DOHH2 (cell line): ENCODE data around the gene MDP1.

Experiments used
- H3F3A ChIP-seq: fragments of 200-600 bp; sonication (generic), shearing (Covaris generic); 2 replicates; pipeline ENCODE4 v1.6.0; 2016; ENCODE audit warnings: antibody characterized with exemption, mild to moderate bottlenecking; ENCODE audit not compliant: control insufficient read depth, insufficient read depth
- H3K27ac ChIP-seq: fragments of 200-600 bp; sonication (generic); 2 replicates; pipeline ENCODE4 v1.5.1; 2014; ENCODE audit warnings: low read depth, mild to moderate bottlenecking, low read length, moderate library complexity
- H3K27me3 ChIP-seq: fragments of 200-600 bp; sonication (generic); 2 replicates; pipeline ENCODE4 v1.6.1; 2014; ENCODE audit warnings: mild to moderate bottlenecking, low read length, mixed read lengths; ENCODE audit not compliant: control insufficient read depth
- H3K36me3 ChIP-seq: fragments of 200-600 bp; sonication (generic); 2 replicates; pipeline ENCODE4 v1.6.1; 2014; ENCODE audit warnings: mild to moderate bottlenecking, low read length, moderate library complexity, mixed read lengths; ENCODE audit not compliant: control insufficient read depth
- H3K4me1 ChIP-seq: fragments of 200-600 bp; sonication (generic); 2 replicates; pipeline ENCODE4 v1.6.1; 2014; ENCODE audit warnings: mild to moderate bottlenecking, low read length, mixed read lengths; ENCODE audit not compliant: control insufficient read depth
- H3K4me2 ChIP-seq: fragments of 200-600 bp; sonication (generic); 2 replicates; pipeline ENCODE4 v1.6.0; 2014; ENCODE audit warnings: mild to moderate bottlenecking, low read length, moderate library complexity
- H3K4me3 ChIP-seq: fragments of 200-600 bp; sonication (generic); 2 replicates; pipeline ENCODE4 v1.5.1; 2014; ENCODE audit warnings: mild to moderate bottlenecking, low read length, mixed read lengths
- H3K79me2 ChIP-seq: fragments of 200-600 bp; sonication (generic); 2 replicates; pipeline ENCODE4 v1.6.1; 2014; ENCODE audit warnings: mild to moderate bottlenecking, low read length, mixed read lengths; ENCODE audit not compliant: control insufficient read depth
- H3K9me2 ChIP-seq: fragments of 200-600 bp; sonication (generic); replicated peaks from 2 replicates; pipeline ENCODE4 v1.6.1; 2014; ENCODE audit warnings: mild to moderate bottlenecking, low read length, mixed read lengths; ENCODE audit not compliant: control insufficient read depth
- H3K9me3 ChIP-seq: fragments of 200-600 bp; sonication (generic); 2 replicates; pipeline ENCODE4 v1.6.1; 2014; ENCODE audit warnings: antibody characterized with exemption, low read length, mixed read lengths; ENCODE audit not compliant: control insufficient read depth, insufficient read depth
- H4K20me1 ChIP-seq: fragments of 200-600 bp; sonication (generic); 2 replicates; pipeline ENCODE4 v1.6.0; 2014; ENCODE audit warnings: low read depth, mild to moderate bottlenecking, antibody characterized with exemption, low read length, moderate library complexity; ENCODE audit not compliant: control insufficient read depth, insufficient read depth
- CTCF ChIP-seq: fragments of 200-600 bp; sonication (generic); IDR thresholded peaks from one replicate; pipeline ENCODE4 v1.5.1; 2014; ENCODE audit warnings: antibody characterized with exemption, mild to moderate bottlenecking, low read depth, low read length; ENCODE audit not compliant: poor library complexity, severe bottlenecking
- EZH2phosphoT487 ChIP-seq: fragments of 200-600 bp; sonication (generic); IDR thresholded peaks from 2 replicates; pipeline ENCODE4 v1.6.1; 2017; ENCODE audit warnings: borderline replicate concordance, mild to moderate bottlenecking, antibody characterized with exemption, low read length, moderate library complexity, mixed read lengths

MDP1 gene

GRCh38 chr14:24262821-24263733 lies 47.2 kb upstream of the MDP1 start, which contains the start of gene TGM1:
TSS of gene TGM1 (minus strand) at chr14:24263177. CDS start at chr14:24262352, 825 bp downstream.
- no peak within 1 kb of the TSS for H3K4me3 ChIP-seq
- H3K79me2 ChIP-seq, result no peaks in the 10 kb centered on the region
- no peaks in the 10 kb centered on the region for H3K27me3 ChIP-seq
- no peaks in the 10 kb centered on the region for H3F3A ChIP-seq
- TF ChIP-seq EZH2phosphoT487 (no peak), CTCF (no peak)
- H3K9me2 ChIP-seq, result no peaks in the 10 kb centered on the region
- no peaks in the 10 kb centered on the region for H4K20me1 ChIP-seq
- no peak within 1 kb of the TSS for H3K27ac ChIP-seq
- H3K4me2 ChIP-seq, result no peak within 1 kb of the TSS
- H3K36me3 ChIP-seq, result no peaks in the 10 kb centered on the region
- H3K4me1 ChIP-seq, result no peaks in the 10 kb centered on the region
- no peaks in the 10 kb centered on the region for H3K9me3 ChIP-seq

- Histone ChIP-seq H3K4me2 (no peak overlapping the region), H3K4me3 (no peak overlapping the region), H3K9me3 (no peaks in the 10 kb centered on the region), H3K27ac (no peak overlapping the region), H3K9me2 (no peaks in the 10 kb centered on the region), H3K27me3 (no peaks in the 10 kb centered on the region), H3K79me2 (no peaks in the 10 kb centered on the region), H4K20me1 (no peaks in the 10 kb centered on the region), H3F3A (peaks cover 3% of the 10 kb centered on the region; the same call in 1 of the 2 replicates), H3K36me3 (no peaks in the 10 kb centered on the region), H3K4me1 (no peaks in the 10 kb centered on the region)
- TF ChIP-seq CTCF, result no peak
- no peak for TF ChIP-seq EZH2phosphoT487
Observed at GRCh38 chr14:24261969-24262327, 46.1 kb upstream of the MDP1 start.

- no peak for TF ChIP-seq EZH2phosphoT487
- Histone ChIP-seq H3K36me3 (no peaks in the 10 kb centered on the region), H3K27ac (no peak overlapping the region)
Observed at GRCh38 chr14:24261256-24261968, 45.5 kb upstream of the MDP1 start.

More at GRCh38 chr14:24261256-24261968, 45.5 kb upstream of the MDP1 start:
- no peaks in the 10 kb centered on the region for H3K27me3 ChIP-seq
- H4K20me1 ChIP-seq, result no peaks in the 10 kb centered on the region
- H3K4me2 ChIP-seq, result no peak overlapping the region
- no peaks in the 10 kb centered on the region for H3K4me1 ChIP-seq
- no peak overlapping the region for H3K4me3 ChIP-seq
- H3F3A ChIP-seq, result peaks cover 3% of the 10 kb centered on the region; the same call in 1 of the 2 replicates
- H3K9me3 ChIP-seq, result no peaks in the 10 kb centered on the region
- H3K9me2 ChIP-seq, result no peaks in the 10 kb centered on the region
- no peaks in the 10 kb centered on the region for H3K79me2 ChIP-seq
